ENCODE measurements around the gene CELSR1. TPM values are rescaled to one million over a fixed set of nuclear protein-coding genes. Genes with fewer than 3 reads are reported as not detected.

Gene CELSR1
- total RNA-seq, 1 donor from 2014 or later: 16.0 TPM

- DNase-seq (ENCODE audit: extremely low spot score, unreplicated experiment): no peak
- peaks cover 13% of the 10 kb centered on the region for H3K36me3 Mint-ChIP-seq (ENCODE audit: unreplicated experiment)
- H3K9me3 Mint-ChIP-seq (ENCODE audit: unreplicated experiment): no peaks in the 10 kb centered on the region
- H3K27ac Mint-ChIP-seq (ENCODE audit: unreplicated experiment): no peak overlapping the region
- no peaks in the 10 kb centered on the region for H3K27me3 Mint-ChIP-seq (ENCODE audit: unreplicated experiment)
- no peak overlapping the region for H3K4me3 Mint-ChIP-seq (ENCODE audit: unreplicated experiment)
- no peaks in the 10 kb centered on the region for H3K4me1 Mint-ChIP-seq (ENCODE audit: unreplicated experiment)
- TF ChIP-seq CTCF (IDR thresholded peaks at IDR 0.05): no peak
Measured at GRCh38 chr22:46362203-46362933, 175.1 kb downstream of the CELSR1 start.

GRCh38 chr22:46361826-46362202, 175.6 kb downstream of the CELSR1 start:
- no peaks in the 10 kb centered on the region for H3K4me1 Mint-ChIP-seq (ENCODE audit: unreplicated experiment)
- DNase-seq (ENCODE audit: extremely low spot score, unreplicated experiment): no peak
- no peak overlapping the region for H3K4me3 Mint-ChIP-seq (ENCODE audit: unreplicated experiment)
- TF ChIP-seq CTCF (IDR thresholded peaks at IDR 0.05): no peak
- H3K27me3 Mint-ChIP-seq (ENCODE audit: unreplicated experiment): no peaks in the 10 kb centered on the region
- H3K36me3 Mint-ChIP-seq (ENCODE audit: unreplicated experiment): peaks cover 13% of the 10 kb centered on the region
- no peaks in the 10 kb centered on the region for H3K9me3 Mint-ChIP-seq (ENCODE audit: unreplicated experiment)
- H3K27ac Mint-ChIP-seq (ENCODE audit: unreplicated experiment): no peak overlapping the region

- no peak for TF ChIP-seq CTCF (IDR thresholded peaks at IDR 0.05)
- no peak overlapping the region for H3K27ac Mint-ChIP-seq (ENCODE audit: unreplicated experiment)
- H3K27me3 Mint-ChIP-seq (ENCODE audit: unreplicated experiment): no peaks in the 10 kb centered on the region
- H3K4me1 Mint-ChIP-seq (ENCODE audit: unreplicated experiment): no peaks in the 10 kb centered on the region
- no peaks in the 10 kb centered on the region for H3K9me3 Mint-ChIP-seq (ENCODE audit: unreplicated experiment)
- no peak overlapping the region for H3K4me3 Mint-ChIP-seq (ENCODE audit: unreplicated experiment)
- DNase-seq (ENCODE audit: extremely low spot score, unreplicated experiment): no peak
- H3K36me3 Mint-ChIP-seq (ENCODE audit: unreplicated experiment): peaks cover 13% of the 10 kb centered on the region
Measured at GRCh38 chr22:46360891-46361290, 176.5 kb downstream of the CELSR1 start.

GRCh38 chr22:46360097-46360496, 177.3 kb downstream of the CELSR1 start:
- H3K27ac Mint-ChIP-seq (ENCODE audit: unreplicated experiment): no peak overlapping the region
- no peaks in the 10 kb centered on the region for H3K27me3 Mint-ChIP-seq (ENCODE audit: unreplicated experiment)
- H3K36me3 Mint-ChIP-seq (ENCODE audit: unreplicated experiment): peaks cover 16% of the 10 kb centered on the region
- no peak overlapping the region for H3K4me3 Mint-ChIP-seq (ENCODE audit: unreplicated experiment)
- peaks cover 2% of the 10 kb centered on the region for H3K4me1 Mint-ChIP-seq (ENCODE audit: unreplicated experiment)
- no peaks in the 10 kb centered on the region for H3K9me3 Mint-ChIP-seq (ENCODE audit: unreplicated experiment)
- TF ChIP-seq CTCF (IDR thresholded peaks at IDR 0.05): no peak
- DNase-seq (ENCODE audit: extremely low spot score, unreplicated experiment): no peak

GRCh38 chr22:46359362-46359761, 178.1 kb downstream of the CELSR1 start:
- H3K9me3 Mint-ChIP-seq (ENCODE audit: unreplicated experiment): no peaks in the 10 kb centered on the region
- H3K36me3 Mint-ChIP-seq (ENCODE audit: unreplicated experiment): peaks cover 16% of the 10 kb centered on the region
- TF ChIP-seq CTCF (IDR thresholded peaks at IDR 0.05): no peak
- DNase-seq (ENCODE audit: extremely low spot score, unreplicated experiment): no peak
- H3K27me3 Mint-ChIP-seq (ENCODE audit: unreplicated experiment): no peaks in the 10 kb centered on the region
- H3K4me3 Mint-ChIP-seq (ENCODE audit: unreplicated experiment): no peak overlapping the region
- H3K4me1 Mint-ChIP-seq (ENCODE audit: unreplicated experiment): peaks cover 2% of the 10 kb centered on the region
- no peak overlapping the region for H3K27ac Mint-ChIP-seq (ENCODE audit: unreplicated experiment)
